G401 (cell line): Measurements from ENCODE around the gene DSG3. TPM values are rescaled to one million over a fixed set of nuclear protein-coding genes. Genes with fewer than 3 reads are reported as not detected.

ENCODE experiments used
- DNase-seq: peaks from one replicate; pipeline ENCODE4 v3.0.0-alpha.2; 2015; ENCODE audit warnings: low spot score
- in situ Hi-C: cut with HindIII; loops from 2 replicates; pipeline ENCODE4 v1.10.0; 2016; ENCODE audit warnings: low sequenced_read_pairs, mixed read lengths
- total RNA-seq: library from RNA; depleted of rRNA; stranded (reverse); fragments of >200 nt; shearing (Covaris generic); gene quantifications from 2 replicates; pipeline ENCODE4 v1.2.3, GENCODE V29; 2014

Gene DSG3
- total RNA-seq, 1 experiment from 2014 or later: not detected

GRCh38 chr18:31428211-31428610 lies 19.3 kb upstream of the DSG3 start:
- DNase-seq: no peak
- in situ Hi-C loops: no loop called here

- no peak for DNase-seq
Measured at GRCh38 chr18:31429623-31430022, 17.9 kb upstream of the DSG3 start.

GRCh38 chr18:31430072-31430471 lies 17.5 kb upstream of the DSG3 start:
- DNase-seq: no peak
- in situ Hi-C loops: no loop called here

More at GRCh38 chr18:31429623-31430022, 17.9 kb upstream of the DSG3 start:
- in situ Hi-C loops: no loop called here

- in situ Hi-C loops: no loop called here
- no peak for DNase-seq
Measured at GRCh38 chr18:31430554-31430953, 17.0 kb upstream of the DSG3 start.

- no peak for DNase-seq
- in situ Hi-C loops: no loop called here
Measured at GRCh38 chr18:31432316-31432715, 15.2 kb upstream of the DSG3 start.

GRCh38 chr18:31436825-31437224 lies 10.7 kb upstream of the DSG3 start:
- no peak for DNase-seq
- in situ Hi-C loops: no loop called here

- in situ Hi-C loops: no loop called here
- DNase-seq: no peak
Measured at GRCh38 chr18:31438402-31438801, 9.1 kb upstream of the DSG3 start.

- no peak for DNase-seq
- in situ Hi-C loops: no loop called here
Measured at GRCh38 chr18:31439807-31440325, 7.7 kb upstream of the DSG3 start.

GRCh38 chr18:31440787-31441186 lies 6.8 kb upstream of the DSG3 start:
- in situ Hi-C loops: no loop called here
- no peak for DNase-seq

GRCh38 chr18:31441493-31441892 lies 6.0 kb upstream of the DSG3 start:
- in situ Hi-C loops: no loop called here

GRCh38 chr18:31444142-31444541 lies 3.4 kb upstream of the DSG3 start:
- in situ Hi-C loops: no loop called here
- no peak for DNase-seq

More at GRCh38 chr18:31441493-31441892, 6.0 kb upstream of the DSG3 start:
- DNase-seq: no peak

GRCh38 chr18:31445908-31446307 lies 1.6 kb upstream of the DSG3 start:
- in situ Hi-C loops: no loop called here
- no peak for DNase-seq

GRCh38 chr18:31446854-31447253 lies 687 bp upstream of the DSG3 start:
- in situ Hi-C loops: no loop called here
- no peak for DNase-seq

- in situ Hi-C loops: no loop called here
Measured at GRCh38 chr18:31450409-31450808, 2.9 kb downstream of the DSG3 start.

GRCh38 chr18:31451625-31452024 lies 4.1 kb downstream of the DSG3 start:
- in situ Hi-C loops: no loop called here
- no peak for DNase-seq

More at GRCh38 chr18:31450409-31450808, 2.9 kb downstream of the DSG3 start:
- DNase-seq: no peak

GRCh38 chr18:31454066-31454708 lies 6.6 kb downstream of the DSG3 start:
- DNase-seq: no peak
- in situ Hi-C loops: no loop called here

GRCh38 chr18:31469629-31470028 lies 22.1 kb downstream of the DSG3 start:
- in situ Hi-C loops: no loop called here
- DNase-seq: no peak

GRCh38 chr18:31478688-31479087 lies 31.1 kb downstream of the DSG3 start:
- in situ Hi-C loops: no loop called here
- no peak for DNase-seq

- in situ Hi-C loops: no loop called here
- no peak for DNase-seq
Measured at GRCh38 chr18:31482051-31482450, 34.5 kb downstream of the DSG3 start.

- in situ Hi-C loops: no loop called here
- no peak for DNase-seq
Measured at GRCh38 chr18:31483396-31483795, 35.9 kb downstream of the DSG3 start.

- in situ Hi-C loops: no loop called here
- DNase-seq: no peak
Measured at GRCh38 chr18:31484461-31484860, 36.9 kb downstream of the DSG3 start.
